GM21515 (cell line): ENCODE measurements around the gene FXN.
"Not testable (repeated sequence)": the region's sequence is repeated elsewhere in the genome, so short reads cannot be mapped to it uniquely, and the experiment has no call there.

ENCODE experiments used
- ATAC-seq: cut with Tn5 transposase; IDR thresholded peaks from one replicate; pipeline ENCODE4 v1.9.1; 2021; ENCODE audit not compliant: unreplicated experiment

The FXN gene

DNA sequence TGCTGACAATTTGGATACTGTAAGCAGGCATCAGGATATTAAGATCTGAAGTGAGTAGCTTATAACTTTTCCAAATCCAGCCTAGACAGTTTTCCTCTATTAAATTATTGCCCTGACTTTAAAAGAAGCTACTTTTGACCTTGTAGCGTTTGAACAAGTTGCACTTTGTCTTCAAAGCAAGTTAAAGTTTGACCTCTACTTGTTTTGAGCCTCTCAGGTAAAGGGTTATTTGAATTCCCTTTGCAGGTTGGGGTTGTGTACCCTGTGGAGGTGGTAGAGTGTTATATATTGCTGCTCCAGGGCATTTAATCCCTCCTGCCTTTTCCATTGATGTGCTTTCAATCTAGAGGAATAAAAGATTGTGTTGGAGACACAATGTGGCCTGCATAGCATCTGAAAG lies 30.1 kb downstream of the FXN start:
- no peak for ATAC-seq

DNA sequence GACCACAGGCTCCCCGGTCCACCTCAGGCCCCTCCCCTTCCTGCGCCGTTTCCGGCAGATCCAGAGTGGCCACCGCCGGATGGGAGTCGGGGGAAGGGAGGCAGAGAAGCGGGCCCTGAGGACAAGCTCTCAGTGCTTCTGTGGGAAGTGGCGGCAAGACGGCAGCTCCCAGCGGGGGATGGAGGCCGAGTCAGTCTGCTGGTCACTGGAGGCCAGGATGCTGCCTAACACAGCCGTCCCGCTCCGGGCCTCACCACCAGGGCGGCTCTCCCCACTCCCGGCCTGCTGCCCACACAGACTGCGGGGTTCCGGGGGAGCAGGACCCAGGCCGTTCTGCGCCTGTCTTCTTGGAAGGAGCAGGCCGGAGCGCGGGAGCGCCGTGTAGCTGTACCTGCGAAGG lies 31.4 kb downstream of the FXN start:
- ATAC-seq, result no peak

DNA sequence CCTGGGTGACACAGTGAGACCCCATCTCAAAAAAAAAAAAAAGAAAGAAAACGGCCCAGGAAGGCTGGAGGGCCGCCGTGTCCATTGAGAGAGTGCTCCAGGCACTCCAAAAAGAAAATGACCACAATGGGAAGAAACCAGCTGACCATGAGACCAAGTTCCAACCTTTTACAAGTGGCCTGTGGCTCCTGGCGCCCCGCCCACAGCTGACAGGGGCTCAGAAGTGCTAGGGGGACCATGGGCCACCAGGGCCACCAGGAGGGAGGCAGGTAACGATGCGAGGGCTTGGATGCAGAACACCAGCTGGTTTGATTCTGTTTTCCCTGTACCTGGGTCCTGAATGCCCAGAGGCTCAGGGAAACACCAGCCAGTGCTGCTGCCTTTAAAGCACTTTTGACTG lies 34.6 kb downstream of the FXN start:
- ATAC-seq, result no peak

DNA sequence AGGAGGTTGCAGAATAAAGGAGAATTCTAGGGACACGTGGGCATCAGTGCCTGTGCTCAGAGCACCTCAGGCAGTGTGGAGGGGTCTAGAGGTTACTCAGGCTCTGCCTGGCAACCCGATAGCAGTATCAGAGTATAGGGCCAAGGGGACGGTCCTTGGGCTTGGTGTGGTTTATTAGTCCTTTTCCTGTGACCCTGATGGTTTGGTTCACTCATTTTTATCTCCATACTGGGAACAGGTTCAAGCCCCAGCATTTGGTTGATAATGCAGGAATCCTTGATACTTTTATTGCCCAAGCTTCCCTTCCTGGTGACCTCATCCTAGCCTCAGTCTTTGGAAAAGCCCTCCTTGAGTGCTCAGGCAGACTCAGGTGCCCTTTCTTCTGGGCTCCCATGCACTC lies 35.5 kb downstream of the FXN start:
- ATAC-seq, result no peak

DNA sequence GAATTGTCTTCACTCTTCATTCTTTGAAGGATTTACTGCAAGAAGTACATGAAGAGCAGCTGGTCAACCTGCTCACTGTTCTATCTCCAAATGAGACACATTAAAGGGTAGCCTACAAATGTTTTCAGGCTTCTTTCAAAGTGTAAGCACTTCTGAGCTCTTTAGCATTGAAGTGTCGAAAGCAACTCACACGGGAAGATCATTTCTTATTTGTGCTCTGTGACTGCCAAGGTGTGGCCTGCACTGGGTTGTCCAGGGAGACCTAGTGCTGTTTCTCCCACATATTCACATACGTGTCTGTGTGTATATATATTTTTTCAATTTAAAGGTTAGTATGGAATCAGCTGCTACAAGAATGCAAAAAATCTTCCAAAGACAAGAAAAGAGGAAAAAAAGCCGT lies 37.6 kb downstream of the FXN start:
- ATAC-seq, result no peak

DNA sequence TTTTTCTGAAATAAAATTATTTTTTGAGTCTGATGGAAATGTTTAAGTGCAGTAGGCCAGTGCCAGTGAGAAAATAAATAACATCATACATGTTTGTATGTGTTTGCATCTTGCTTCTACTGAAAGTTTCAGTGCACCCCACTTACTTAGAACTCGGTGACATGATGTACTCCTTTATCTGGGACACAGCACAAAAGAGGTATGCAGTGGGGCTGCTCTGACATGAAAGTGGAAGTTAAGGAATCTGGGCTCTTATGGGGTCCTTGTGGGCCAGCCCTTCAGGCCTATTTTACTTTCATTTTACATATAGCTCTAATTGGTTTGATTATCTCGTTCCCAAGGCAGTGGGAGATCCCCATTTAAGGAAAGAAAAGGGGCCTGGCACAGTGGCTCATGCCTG lies 39.2 kb downstream of the FXN start:
- ATAC-seq, result no peak

DNA sequence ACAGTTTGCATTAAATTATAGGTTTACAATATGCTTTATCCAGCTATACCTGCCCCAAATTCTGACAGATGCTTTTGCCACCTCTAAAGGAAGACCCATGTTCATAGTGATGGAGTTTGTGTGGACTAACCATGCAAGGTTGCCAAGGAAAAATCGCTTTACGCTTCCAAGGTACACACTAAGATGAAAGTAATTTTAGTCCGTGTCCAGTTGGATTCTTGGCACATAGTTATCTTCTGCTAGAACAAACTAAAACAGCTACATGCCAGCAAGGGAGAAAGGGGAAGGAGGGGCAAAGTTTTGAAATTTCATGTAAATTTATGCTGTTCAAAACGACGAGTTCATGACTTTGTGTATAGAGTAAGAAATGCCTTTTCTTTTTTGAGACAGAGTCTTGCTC lies 41.0 kb downstream of the FXN start:
- ATAC-seq, result no peak

DNA sequence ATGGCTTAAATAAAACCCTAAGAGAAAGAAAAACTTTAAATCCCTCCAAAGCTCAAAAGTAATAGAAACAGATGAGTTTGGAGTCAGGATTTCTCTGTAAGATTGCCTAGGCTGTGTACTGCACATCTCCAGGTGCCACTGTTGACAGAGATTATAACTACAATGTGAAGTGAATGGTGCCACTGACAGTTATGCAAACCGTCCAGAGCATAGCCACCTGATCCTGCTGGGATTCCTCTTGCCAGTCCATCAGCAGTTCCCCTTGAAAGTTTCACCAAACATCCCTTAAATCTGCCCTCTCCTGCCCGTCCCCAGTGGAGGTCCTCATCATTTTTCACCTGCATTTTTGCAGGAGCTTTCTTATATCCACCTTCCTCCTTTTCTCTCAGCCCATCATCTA lies 42.5 kb downstream of the FXN start:
- ATAC-seq, result no peak

DNA sequence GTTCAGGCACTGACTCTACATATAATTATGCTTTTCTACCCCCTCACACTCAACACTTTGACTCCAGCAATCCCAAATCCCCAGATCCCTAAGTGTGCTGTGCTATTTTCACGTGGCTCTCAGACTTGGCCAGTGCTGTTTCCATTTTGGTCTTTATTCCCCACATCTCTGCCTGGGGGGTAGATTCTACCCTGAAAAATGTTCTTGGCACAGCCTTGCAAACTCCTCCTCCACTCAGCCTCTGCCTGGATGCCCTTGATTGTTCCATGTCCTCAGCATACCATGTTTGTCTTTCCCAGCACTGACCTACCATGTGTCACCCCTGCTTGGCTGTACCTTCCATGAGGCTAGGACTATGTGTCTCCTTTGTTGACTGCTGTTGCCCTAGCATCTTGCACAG lies 43.0 kb downstream of the FXN start:
- ATAC-seq, result no peak

DNA sequence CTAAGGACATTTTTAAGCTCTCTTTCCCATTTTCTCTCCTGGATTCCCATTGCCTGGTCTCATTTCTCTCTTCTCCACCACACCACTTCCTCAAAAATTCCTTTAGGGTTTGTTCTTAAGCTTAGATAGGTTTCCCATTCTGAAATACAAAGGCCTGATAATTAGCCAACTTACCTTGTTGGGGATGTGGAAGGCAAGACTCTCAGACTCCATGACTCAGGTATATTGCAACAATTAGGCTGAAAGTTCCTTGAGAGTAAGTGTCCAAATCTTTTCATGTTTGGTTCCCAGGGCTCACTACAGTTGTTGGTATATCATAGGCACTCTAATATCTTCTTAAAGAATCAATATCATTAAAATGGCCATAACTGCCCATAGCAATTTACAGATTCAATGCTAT lies 43.6 kb downstream of the FXN start:
- no peak for ATAC-seq

DNA sequence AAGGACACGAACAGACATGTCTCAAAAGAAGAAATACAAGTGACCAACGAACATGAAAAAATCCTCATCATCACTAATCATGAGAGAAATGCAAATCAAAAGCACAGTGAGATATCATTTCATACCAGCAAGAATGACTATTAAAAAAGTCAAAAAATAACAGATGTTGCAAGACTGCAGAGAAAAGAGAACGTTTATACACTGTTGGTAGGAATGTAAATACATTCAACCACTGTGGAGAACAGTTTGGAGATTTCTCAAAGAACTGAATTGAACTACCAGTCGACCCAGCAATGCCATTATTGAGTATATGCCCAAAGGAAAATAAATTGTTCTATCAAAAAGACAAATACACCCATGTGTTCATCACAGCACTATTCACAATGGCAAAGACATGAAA lies 45.7 kb downstream of the FXN start:
- ATAC-seq, result no peak

DNA sequence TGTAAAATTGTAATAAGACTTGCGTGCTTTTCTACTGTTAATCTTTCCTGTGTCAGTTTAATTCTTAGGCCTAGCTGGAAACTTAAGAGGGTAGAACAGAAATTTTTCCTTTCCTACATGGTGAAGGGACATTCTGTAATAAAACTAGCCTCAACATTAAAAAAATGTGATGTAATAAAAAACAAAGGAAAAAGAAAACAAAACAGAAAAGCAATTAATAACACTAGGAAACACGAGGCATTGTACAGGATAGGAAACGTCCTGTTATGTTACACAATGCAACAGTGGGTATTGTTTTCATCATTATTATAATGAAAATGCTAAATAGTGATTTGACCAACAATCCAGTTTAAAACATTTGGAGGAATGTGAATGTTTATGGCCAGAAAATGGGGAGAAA lies 47.8 kb downstream of the FXN start:
- no peak for ATAC-seq

DNA sequence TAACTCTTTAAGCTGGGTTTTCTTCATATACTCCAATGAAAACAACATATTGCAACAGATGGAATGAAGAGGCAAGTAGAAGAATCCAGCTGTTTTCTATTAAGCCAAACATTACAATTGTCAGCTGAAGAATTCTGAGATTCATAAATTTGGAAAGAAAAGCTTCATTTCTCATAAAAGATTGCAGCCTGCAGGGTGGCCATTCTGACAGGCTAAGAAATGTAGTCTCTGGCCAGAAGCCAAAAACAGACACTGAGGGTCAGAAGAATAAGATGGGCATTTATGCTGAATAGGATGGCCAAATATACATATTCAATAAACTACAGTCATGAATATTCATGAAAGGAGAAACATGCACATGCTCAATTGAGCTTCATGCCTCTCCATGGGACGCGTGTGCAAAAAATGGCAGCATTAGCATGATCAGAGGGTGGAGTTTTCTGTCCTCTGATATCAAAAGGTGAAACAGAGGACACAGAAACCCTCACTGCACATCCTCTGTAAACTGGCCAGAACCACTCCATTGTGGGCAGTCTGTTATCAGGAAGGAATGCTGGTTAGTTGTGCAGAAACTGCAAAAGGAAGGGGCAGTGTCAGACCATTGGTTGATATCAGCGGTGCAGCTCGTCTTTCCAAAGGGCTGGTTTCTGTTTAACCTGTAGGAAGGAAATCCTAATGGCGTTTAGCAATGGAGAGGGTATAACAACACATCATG lies 50.2 kb downstream of the FXN start:
- no peak for ATAC-seq

DNA sequence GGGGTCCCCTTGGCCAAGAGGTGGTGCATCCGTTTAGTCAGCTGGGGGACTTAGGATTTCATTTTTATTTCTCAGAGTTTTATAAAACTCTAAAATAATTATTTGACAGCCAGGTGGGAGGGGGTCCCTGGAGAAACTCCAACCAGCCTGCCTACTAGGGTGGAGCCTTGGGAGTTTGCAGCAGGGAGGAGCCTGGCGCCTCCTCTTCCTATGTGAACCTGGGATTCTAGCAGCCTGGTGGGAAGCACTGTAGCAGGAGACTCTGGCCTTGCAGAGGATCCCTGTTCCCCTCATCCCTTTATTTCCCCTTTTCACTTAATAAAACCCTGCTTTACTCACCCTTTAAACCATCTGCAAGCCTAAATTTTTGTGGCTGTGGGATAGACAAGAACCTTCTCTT lies 50.8 kb downstream of the FXN start:
- ATAC-seq, result no peak

DNA sequence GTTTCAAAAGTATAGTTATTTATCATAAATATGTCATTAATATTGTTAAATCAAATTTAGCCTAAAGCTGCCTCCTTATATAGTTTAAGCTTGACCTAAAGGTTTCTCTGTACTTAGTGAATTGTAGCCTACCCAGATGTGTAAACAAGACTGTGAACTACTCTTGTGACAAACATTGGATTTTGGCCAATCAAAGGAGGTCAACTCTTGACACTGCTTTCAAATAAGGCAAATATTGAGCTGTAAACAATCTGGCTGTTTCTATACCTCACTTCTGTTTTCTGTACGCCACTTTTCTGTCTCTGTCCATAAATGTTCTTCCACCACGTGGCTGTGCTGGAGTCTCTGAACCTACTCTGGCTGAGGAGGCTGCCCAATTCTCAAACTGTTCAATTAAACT lies 51.2 kb downstream of the FXN start:
- no peak for ATAC-seq

DNA sequence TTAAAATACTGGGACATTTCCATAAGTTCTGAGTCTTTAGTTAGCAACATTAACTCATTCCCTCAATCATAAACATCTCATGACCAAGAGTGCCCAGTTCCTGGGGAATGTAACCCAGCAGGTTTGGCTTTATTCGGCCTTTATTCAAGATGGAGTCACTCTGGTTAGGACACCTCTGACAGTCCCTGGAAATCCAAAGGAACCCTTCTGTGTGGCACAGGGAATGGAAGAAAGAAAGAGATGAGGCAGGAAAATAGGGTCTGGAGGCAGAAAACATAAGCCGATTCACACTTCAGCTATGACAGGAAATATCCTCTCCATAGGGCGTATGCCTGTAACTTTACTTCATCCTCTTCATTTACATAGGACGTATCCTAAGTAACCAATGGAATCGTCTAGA lies 53.5 kb downstream of the FXN start:
- no peak for ATAC-seq

DNA sequence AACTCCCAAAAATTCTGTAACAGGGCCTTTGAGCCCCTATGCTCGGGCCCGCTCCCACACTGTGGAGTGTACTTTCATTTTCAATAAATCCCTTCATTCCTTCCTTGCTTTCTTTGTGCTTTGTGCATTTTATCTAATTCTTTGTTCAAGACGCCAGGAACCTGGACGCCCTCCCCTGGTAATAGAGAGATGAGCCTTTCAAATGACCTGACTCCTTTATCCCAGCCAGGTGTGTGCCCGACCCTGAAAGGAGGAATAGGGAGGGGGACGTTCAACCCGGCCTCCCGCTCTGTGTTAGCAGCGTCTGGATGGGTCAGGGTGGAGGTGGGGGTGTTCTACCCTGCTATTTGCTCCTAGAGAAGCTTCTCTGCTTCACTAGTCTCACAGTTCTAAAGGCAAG lies 53.9 kb downstream of the FXN start:
- no peak for ATAC-seq

DNA sequence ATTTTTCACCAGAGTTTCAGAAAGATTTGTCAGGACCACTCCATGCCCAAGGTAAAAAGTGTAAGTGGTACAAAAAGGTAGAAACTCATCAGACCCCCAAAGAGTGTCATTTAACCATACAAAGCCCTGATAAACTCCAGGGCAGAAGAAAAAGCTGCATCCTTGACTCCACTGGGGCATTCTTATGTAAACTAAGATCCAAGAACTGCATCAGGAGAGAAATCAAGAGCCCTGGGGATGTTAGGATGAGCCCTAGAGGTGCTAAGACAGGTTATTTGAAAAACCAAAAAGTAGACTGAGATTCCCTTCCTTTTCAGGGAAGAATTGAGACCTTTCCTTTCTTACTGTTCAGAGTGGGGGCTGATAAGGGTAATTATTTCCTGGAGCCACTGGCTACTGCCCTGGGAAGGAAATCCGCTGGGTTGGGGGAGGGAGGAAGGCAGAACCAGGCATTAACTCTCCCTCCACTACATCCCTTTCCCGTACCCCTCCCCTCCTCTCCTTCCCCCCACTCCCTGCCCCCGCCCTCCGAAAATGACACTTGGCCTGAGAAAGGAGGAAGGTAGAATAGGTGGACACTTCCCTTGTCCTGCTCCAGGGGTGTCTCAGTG lies 54.7 kb downstream of the FXN start:
- ATAC-seq, result no peak

DNA sequence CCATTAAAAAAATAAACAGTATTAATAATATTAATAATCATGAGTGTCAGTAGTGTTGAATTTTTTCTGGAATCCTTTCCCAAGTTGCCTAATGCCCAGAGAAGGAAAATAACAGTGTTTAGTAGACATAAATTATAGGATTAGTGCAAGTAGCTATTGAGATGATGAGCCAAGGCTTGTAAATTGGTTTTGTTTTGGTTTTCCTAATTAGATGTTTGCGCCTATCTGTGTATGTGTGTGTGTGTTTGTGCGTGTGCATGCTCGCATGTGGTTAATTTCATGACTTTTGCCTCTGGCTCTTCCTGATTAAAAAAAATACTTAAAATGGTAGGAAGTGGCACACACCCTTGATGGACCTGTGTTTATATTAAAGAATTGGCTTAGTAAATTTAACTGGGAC lies 55.4 kb downstream of the FXN start:
- ATAC-seq, result no peak

DNA sequence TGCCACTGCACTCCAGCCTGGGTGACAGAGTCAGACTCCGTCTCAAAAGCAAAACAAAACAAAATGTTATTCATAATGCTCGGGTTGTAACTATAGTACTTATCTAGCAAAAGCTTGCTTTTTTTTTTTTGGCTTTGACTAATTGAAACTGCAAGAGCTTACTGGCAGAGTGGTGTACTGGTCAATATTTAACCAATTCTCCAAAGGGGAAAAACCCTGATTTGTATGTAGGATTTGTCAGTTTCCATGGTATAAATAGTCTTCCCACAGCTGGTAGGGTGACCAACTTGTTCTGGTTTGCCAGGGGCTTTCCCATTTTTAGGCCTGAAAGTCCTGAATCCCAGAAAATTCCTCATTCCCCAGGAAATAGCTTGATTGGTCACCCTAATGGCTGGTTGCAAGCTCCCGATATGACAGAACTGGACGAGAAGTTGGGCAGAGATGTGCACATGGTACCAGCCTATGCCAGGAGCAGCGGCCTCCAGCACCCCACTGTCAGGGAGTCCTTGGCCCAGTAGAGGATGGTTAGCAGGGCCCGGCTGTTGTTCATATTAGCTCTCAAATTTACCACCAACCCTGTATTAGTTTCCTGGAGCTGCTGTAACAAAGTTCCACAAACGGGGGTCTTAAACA lies 58.0 kb downstream of the FXN start:
- ATAC-seq, result no peak

DNA sequence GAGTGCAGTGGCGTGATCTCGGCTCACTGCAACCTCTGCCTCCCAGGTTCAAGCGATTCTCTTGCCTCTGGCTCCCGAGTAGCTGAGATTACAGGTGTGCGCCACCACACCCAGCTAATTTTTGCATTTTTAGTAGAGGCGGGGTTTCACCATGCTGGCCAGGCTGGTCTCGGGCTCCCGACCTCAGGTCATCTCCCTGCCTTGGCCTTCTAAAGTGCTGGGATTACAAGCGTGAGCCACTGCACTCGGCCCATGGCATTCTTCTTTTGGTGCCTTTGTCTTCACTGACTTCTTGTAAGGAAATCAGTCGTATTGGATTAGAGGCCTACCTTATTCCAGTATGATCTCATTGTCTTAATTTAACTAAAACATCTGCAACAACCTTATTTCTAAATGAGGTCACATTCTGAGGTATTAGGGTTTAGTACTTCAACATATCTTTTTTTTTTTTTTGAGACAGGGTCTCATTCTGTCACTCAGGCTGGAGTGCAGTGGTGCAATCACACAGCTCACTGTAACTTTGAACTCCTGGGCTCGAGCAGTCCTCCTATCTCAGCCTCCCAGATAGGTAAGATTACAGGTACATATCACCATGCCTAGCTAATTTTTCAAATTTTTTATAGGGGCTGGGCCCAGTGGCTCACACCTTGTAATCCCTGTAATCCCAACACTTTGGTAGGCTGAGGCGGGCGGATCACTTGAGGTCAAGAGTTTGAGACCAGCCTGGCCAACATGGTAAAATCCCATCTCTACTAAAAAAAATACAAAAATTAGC lies 59.0 kb downstream of the FXN start:
- ATAC-seq, result not testable (repeated sequence)

DNA sequence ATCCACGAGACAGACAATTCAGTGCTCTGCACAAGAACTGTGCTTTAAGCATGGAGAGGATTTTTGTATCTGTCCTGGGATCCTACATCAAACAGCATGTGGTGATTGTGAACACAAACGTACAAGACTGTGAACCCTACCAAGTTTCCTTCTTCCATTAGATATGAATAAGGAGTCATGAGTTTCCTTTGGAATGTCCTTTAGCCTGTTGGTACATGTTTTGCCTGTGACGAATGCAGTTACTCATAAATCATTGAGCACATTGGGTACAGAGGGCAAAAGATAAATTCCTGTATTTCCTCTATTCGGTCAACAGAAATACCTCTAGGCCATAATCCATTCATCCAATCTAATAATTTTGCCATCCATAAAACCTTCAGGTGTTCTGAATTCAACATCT lies 61.5 kb downstream of the FXN start:
- ATAC-seq, result no peak
